ENCODE results near the gene PSMG3.

PSMG3 gene

GRCh38 chr7:1567049-1567771, 2.6 kb downstream of the PSMG3 start (continued):
- TF ChIP-seq ZNF529 (tag by site-specific recombination; IDR thresholded peaks at IDR 0.05; ENCODE audit: insufficient replicate concordance), result no peak
- no peak for TF ChIP-seq ZNF404 (tag by site-specific recombination; IDR thresholded peaks at IDR 0.05)

GRCh38 chr7:1566687-1567048, 3.2 kb downstream of the PSMG3 start:
- H3K4me1 ChIP-seq (ENCODE audit: control insufficient read depth, insufficient read depth, low read length), result peaks cover 10% of the 10 kb centered on the region; the same call in 1 of the 2 replicates
- ChIA-PET POLR2A (no interaction called here), CTCF (interaction anchor here (0.6 to 1.0 kb wide), 2 partner anchors 10 to 480 kb away, joined by 3 read pairs; partner anchors contain the start of gene TMEM184A)
- no peak overlapping the region for H3K4me3 ChIP-seq (ENCODE audit: low read depth, low read length)
- H3K9me3 ChIP-seq (ENCODE audit: control insufficient read depth, insufficient read depth, low read depth, low read length), result no peaks in the 10 kb centered on the region
- no peak overlapping the region for H3K27ac ChIP-seq (ENCODE audit: extremely low read depth, low read depth, low read length)
- TF ChIP-seq ZNF341 (tag by site-specific recombination; IDR thresholded peaks at IDR 0.05; ENCODE audit: low read depth) (peak; percentile 83), ZBTB6 (tag by site-specific recombination; IDR thresholded peaks at IDR 0.05) (no peak)
- H3K36me3 ChIP-seq (ENCODE audit: control insufficient read depth in 2 of 2, insufficient read depth in 1 of 2, low read length in 2 of 2), result peaks cover 10 to 23% of the 10 kb centered on the region in 2 experiments; a peak in 2 of 3 replicates

GRCh38 chr7:1564603-1565022, 5.2 kb downstream of the PSMG3 start:
- Histone ChIP-seq H3K27ac (ENCODE audit: extremely low read depth, low read depth, low read length) (no peak overlapping the region), H3K9me3 (ENCODE audit: control insufficient read depth, insufficient read depth, low read depth, low read length) (no peaks in the 10 kb centered on the region), H3K4me1 (ENCODE audit: control insufficient read depth, insufficient read depth, low read length) (peaks cover 7% of the 10 kb centered on the region; the same call in 1 of the 2 replicates), H3K36me3 (ENCODE audit: control insufficient read depth in 2 of 2, insufficient read depth in 1 of 2, low read length in 2 of 2) (peaks cover 10 to 23% of the 10 kb centered on the region in 2 experiments; a peak in 2 of 3 replicates), H3K4me3 (ENCODE audit: low read depth, low read length) (no peak overlapping the region)
- CTCF ChIA-PET, result interaction anchor here (0.6 kb wide), 1 partner anchor 31 kb away, joined by 3 read pairs; no protein-coding TSS in a partner anchor
- peak; percentile 32; the same call in 1 of the 2 replicates for TF ChIP-seq SCRT2 (tag by site-specific recombination; IDR thresholded peaks at IDR 0.05)
- no peak for TF ChIP-seq GFI1B (tag by site-specific recombination; IDR thresholded peaks at IDR 0.05)
- no peak for TF ChIP-seq CTCF (tag by site-specific recombination; IDR thresholded peaks at IDR 0.05)
- TF ChIP-seq ZNF335 (tag by site-specific recombination; conservative IDR thresholded peaks at IDR 0.05), result peak; percentile 16; the same call in 1 of the 2 replicates
- no peak for TF ChIP-seq ZNF843 (tag by site-specific recombination; IDR thresholded peaks at IDR 0.05)
- POLR2A ChIA-PET, result no interaction called here

- Histone ChIP-seq H3K4me1 (ENCODE audit: control insufficient read depth, insufficient read depth, low read length) (peaks cover 7% of the 10 kb centered on the region; the same call in 1 of the 2 replicates), H3K4me3 (ENCODE audit: low read depth, low read length) (no peak overlapping the region), H3K9me3 (ENCODE audit: control insufficient read depth, insufficient read depth, low read depth, low read length) (no peaks in the 10 kb centered on the region), H3K36me3 (ENCODE audit: control insufficient read depth in 2 of 2, insufficient read depth in 1 of 2, low read length in 2 of 2) (peaks cover 10 to 23% of the 10 kb centered on the region in 2 experiments; a peak in 2 of 3 replicates), H3K27ac (ENCODE audit: extremely low read depth, low read depth, low read length) (no peak overlapping the region)
- POLR2A ChIA-PET, result interaction anchor here (0.6 to 0.9 kb wide), 2 partner anchors 26 to 755 kb away, joined by 3 read pairs; no protein-coding TSS in a partner anchor
- TF ChIP-seq EGR2 (tag by site-specific recombination; IDR thresholded peaks at IDR 0.05; ENCODE audit: low read depth) (no peak), ZNF510 (tag by site-specific recombination; IDR thresholded peaks at IDR 0.05; ENCODE audit: insufficient replicate concordance) (no peak), ZNF335 (tag by site-specific recombination; conservative IDR thresholded peaks at IDR 0.05) (peak; percentile 93), ZNF791 (tag by site-specific recombination; IDR thresholded peaks at IDR 0.05) (no peak), ZBTB10 (tag by site-specific recombination; IDR thresholded peaks at IDR 0.05) (no peak), ZFHX2 (tag by site-specific recombination; conservative IDR thresholded peaks at IDR 0.05) (no peak)
- CTCF ChIA-PET, result interaction anchor here (0.6 kb wide), 1 partner anchor 31 kb away, joined by 3 read pairs; no protein-coding TSS in a partner anchor
Observed at GRCh38 chr7:1563981-1564602, 5.7 kb downstream of the PSMG3 start.

All from HEK293 (cell line).